Activated T-cell treated with anti-CD3 and anti-CD28 coated beads, Interleukin-2, amount 50 U/mL, for 1 hour (primary cell): ENCODE measurements around the gene CACNA1B.

Experiments used
- DNase-seq: peaks from one replicate; pipeline ENCODE4 v3.0.0-alpha.2; 2020

Gene CACNA1B

DNA sequence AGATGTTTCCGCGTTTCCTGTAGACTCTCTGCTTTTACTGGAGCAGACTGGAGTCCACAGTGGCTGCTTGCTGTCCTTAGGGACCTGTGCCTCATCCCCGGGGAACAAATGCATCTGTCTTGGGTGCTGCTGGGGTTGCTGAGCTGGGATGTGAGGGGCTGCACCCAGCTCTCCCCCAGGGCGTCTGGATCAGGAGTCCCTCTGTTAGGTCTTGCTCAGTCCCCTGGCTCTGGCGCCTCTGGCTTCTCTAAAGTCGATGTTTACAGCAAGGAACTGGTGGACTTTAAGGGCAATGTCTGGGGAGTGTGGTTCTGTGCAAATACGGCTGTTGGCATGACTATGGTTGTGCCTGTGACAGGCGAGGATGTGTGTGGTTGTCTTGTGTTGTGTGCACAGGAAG lies 91.4 kb downstream of the CACNA1B start:
- no peak for DNase-seq

DNA sequence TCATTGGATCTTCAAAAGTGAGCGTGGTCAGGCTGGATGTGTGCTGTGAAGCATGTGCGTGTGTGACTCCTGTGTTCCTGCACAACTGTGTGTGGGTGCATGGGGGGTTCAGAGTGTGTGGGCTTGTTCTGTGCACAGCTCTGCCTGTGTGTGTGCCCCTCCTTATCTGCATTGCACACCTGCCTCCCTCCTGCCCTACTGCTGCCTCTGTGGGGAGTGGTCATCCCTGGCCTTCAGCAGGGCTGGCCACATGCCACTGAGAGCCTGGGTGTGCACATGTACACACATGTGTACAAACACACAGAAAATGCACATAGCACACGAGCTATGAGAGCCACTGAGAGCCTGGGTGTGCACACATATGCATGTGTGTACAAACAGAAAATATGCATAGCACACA lies 92.1 kb downstream of the CACNA1B start:
- no peak for DNase-seq

DNA sequence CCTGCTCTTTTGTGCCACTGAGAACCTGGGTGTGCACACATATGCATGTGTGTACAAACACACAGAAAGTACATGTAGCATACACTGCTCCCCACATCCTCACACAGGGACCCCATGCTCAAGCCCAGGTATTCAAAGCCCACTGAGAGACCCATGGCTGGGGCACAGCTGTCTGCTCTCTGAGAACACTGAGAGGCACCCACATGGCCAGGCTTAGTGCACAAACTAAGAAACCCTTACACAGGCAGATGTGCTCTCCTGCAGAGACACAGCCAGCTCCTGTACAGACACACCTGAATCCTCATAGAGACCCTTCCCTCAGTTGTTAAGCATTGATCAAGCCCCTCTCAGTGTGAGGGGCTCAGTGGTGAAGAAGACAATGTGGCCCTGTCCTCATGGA lies 92.5 kb downstream of the CACNA1B start:
- DNase-seq = no peak

DNA sequence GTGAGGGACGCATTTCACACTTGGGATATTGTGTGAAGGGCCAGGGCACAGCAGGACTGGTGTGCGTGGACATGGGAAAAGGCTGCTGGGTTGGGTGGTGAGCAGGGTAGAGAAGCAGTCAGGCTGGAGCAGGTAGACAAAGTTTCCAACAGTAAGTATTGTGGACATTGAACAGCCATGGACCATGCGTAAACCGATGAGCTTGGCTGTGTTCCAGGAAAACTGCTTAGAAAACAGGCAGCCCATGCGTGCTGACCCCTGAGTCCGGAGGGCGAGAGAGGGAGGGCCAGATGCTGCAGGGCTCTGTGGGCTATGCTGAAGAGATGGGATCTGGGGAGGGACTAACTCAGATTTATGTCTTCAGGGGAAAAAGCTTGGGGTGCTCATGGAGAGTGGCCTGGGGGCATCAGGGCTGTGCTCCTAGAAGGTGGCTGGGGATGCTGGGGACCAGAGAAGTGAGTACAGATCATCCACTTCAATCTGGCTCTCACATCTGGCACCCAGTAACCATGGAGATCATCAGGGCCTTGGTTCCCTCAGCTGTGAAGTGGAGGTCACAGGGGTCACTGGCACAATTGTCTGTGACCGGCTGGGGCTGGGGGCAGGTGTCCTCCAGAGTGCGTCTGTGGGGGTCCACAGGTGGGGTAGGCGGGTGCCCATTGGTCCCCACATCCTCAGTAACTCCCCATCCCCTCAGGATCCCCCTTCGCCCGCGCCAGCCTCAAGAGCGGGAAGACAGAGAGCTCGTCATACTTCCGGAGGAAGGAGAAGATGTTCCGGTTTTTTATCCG lies 93.3 kb downstream of the CACNA1B start:
- no peak for DNase-seq

DNA sequence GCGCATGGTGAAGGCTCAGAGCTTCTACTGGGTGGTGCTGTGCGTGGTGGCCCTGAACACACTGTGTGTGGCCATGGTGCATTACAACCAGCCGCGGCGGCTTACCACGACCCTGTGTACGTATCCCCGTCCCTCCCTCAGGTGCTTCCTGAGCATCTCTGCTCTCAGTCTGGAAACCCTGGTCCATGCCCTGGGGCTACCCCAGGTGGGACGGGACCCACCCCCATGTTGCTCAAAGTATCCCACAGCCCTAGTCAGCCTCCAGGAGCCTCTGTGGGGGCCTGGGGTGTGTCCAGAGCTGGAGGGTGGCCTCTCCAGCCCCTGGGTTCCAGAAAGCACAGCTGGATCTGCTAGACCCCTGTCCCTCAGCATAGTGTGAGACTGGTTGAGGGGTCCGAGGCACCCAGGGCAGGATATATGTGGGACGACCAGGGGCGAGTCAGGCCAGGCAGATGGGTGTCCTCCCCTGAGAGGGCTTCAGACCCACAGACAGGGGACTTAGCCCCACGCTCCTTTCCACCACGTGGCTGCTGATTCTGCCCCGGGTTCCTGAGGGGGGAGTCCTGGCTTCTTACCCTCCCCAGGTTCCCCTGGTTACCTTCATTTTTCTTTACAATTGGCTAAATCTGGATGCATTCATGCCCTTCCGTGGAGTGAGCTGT lies 94.0 kb downstream of the CACNA1B start:
- no peak for DNase-seq

DNA sequence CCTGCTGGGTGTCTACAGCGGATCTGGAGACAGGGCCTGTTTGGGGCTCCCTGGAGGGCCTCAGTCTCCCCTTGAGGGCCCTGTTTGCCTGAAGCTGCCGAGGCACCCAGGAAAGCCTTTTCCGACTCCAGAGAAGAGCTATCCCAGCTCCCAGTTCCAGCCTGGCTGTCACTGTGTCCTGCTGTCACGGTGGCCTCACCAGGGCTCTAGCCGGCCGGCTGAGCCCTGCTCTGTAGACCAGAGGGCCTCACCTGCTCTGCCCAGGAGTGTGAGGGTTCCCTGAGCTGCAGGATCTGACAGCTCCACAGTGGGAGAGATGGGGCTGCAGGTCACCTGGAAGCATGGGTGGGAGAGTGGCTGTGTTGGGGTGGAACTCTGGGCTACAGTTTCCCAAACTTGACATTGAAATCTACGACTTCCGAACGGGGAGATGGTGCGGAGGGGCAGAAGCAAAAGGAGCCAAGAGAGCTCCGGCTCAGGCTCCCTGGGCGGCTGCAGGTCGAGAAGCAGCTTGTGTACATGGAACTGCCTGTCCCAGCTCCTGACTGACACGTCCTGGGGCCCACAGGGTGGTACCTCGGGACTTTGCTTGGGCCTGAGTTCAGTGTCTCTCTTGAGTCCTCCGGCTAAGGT lies 94.9 kb downstream of the CACNA1B start:
- DNase-seq = no peak

DNA sequence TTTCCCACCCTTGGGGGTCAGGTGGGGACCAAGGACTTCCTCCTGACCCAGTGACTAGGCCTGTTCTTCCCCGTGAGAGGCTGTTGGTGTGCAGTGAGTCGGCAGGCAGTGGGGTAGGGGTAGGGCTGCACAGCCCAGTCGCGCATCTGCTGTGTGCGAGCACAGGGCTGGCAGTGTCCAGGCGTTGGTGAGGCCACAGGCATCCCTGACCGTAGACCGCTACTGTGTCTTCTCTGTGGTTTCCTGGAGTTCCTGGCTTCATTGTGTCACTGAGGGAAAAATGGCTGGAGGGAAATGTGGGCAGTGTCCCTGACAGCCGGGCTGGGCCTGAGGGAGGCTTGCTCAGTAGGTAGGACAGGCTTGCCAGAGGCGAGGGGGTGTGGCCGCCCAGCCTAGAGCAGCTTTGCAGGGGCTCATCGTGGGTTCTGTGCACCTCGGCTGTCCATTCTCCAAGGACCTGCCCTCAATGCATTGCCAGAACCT lies 95.4 kb downstream of the CACNA1B start:
- no peak for DNase-seq

DNA sequence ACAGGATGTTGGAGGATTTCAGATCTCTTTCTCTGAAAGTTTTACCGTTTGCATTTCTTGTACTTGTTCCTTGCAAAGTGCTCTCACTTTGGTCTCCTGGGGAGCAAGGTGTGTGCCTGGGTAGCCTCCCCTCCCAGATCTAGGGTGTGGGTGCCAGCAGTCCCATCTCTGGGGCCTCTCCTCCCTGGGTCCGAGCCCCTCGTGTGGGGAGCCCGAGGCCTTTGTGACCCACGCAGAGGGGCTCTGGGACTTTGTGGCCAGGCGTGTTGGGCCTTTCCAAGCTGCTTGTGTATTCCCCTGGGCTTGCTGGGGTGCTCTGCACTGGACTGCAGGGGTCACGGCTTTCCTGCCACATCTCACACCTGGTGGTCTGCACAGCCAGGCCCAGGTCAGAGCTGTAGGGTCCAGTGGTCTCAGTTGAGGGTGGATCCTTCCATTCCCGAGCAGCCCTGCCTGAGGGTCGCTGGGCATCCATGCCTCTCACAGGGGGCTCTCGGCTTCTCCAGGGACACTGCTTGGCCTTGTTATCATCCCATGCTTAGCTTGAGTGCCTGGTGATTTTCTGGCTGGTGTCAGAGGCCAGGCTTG lies 96.3 kb downstream of the CACNA1B start:
- DNase-seq = no peak

DNA sequence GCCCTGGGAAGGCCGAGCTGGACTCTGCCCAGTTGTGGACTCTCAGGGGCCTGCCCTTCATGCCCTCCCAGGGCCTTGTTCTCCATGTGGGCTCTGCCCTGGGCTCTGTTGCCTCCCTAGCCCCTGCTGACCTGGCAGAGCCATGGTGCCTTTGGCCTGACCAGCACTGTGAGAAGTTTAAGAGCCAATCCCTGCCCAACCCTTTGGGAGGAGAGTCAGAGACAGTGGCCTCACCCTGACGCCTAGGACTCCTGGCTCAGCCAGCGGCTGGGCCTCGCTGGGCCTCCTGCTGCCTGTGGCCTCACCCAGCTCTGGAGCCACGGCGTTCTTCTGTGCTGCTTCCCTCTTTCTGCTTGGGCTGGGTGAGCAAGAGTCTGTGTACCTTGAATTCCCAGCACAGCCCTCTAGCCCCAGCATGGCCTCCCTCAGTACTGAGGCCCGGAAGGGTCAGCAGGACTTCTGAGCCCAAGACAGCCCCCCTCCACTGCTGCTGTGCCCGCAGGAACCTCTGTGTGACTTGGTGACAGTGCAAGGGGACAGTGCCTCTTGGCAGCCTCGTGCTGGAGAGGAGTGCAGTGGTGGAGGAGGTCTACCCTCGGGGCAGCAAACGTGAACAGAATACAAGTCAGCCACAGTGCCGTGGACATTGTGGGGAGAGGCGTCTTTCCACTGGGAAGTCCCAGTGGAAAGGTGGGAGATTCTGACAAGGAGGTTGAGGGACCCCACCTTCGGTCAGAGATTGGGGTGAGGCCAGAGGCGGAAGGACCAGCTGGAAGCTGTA lies 97.4 kb downstream of the CACNA1B start:
- DNase-seq = no peak

DNA sequence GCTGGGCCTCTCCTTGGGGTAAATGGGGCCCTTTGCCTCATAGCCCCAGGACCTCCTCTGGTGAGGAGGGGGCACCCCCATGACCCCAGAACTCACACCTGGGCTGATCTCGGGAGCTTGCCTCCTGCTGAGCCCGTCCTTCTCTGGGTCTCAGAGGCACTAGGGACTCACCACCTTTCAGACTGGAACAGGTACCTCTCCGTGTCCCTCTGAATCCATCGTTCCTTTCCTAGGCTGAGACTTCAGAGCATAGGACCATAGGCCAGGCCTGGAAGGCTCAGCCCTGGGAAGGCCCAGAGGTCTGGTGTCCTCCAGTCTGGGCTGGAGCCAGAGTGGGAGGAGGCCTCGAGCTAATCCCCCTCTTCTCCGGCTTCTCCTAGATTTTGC lies 97.9 kb downstream of the CACNA1B start:
- no peak for DNase-seq

DNA sequence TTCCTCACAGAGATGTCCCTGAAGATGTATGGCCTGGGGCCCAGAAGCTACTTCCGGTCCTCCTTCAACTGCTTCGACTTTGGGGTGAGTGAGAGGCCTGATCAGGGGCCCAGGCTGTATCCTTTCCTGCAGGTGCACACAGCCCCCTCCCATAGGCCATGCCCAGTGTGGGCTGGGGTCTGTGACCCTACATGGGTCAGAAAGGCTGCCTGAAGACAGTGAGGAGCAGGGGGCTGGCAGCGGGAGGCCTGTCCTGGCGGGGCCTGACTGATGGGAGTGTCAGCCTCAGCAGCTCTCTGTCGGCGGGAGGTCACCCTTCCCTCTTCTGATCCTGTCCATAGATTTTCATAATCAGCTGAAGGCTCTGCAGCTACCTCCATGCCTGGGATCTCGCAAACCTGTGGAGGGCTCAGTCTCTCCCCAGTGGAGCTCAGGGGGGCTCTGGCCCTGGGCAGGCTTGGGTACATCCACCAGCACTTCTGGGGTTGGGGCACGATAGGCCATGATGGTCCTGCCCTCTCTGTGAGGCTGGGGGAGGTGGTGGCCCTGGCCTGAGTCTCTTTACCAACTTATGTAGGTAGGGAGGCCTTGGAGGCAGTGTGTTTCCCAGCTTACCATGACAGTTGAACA lies 98.5 kb downstream of the CACNA1B start:
- DNase-seq = no peak

DNA sequence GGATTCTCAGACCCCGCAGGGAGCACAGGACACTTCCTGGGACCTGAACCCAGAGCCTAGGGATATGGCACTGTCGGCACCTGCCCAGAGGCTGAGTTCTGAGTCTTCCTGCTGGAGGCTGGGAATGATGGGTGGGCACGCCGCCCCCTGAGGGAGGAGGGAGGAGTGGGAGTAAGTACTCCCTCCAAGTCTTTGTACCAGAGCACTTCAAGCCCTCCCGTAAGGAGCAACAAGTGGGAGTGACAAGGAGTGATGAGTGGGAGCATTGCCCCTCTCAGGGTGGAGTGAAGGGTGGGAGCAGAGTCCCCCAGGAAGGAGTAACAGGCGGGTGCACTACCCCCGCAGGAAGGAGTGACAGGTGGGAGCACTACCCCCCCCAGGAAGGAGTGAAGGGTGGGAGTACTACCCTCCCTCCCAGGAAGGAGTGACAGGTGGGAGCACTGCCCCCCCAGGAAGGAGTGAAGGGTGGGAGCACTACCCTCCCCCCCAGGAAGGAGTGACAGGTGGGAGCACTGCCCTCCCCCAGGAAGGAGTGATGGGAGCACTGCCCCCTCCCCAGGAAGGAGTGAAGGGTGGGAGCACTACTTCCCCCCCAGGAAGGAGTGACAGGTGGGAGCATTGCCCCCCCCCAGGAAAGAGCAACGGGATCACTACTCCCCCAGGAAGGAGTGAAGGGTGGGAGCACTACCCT lies 100.1 kb downstream of the CACNA1B start:
- DNase-seq = no peak

DNA sequence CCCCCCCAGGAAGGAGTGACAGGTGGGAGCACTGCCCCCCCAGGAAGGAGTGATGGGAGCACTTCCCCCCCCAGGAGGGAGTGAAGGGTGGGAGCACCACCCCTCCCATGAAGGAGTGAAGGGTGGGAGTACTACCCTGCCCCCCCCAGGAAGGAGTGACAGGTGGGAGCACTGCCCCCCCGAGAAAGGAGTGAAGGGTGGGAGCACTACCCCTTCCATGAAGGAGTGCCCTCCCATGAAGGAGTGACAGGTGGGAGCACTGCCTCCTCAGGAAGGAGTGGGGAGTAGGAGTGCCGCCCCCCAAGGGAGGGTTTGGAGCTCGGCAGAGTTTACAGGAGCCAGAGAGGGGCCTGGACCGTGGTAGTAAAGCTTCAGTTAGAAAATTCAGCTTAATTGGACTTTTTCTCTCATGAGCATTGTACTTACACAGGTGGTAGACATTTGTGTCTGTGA lies 100.7 kb downstream of the CACNA1B start:
- DNase-seq = no peak

DNA sequence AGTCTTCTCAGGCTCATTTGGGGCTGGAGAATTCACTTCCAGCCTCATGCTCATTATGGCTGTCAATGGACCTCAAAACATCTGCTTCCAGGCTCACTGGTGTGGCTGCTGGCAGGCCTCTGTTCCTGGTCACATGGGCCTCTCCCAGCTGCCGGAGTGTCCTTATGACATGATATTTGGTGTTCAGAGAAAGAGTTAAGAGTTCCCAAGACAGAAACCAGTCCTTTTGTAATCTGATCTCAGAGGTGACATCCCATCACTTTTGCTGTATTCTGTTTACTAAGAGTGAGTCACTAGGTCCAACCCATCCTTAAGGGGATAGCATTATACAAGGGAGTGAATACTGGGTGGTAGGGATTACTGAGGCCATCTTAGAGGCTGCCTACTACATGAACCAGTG lies 104.6 kb downstream of the CACNA1B start:
- no peak for DNase-seq

DNA sequence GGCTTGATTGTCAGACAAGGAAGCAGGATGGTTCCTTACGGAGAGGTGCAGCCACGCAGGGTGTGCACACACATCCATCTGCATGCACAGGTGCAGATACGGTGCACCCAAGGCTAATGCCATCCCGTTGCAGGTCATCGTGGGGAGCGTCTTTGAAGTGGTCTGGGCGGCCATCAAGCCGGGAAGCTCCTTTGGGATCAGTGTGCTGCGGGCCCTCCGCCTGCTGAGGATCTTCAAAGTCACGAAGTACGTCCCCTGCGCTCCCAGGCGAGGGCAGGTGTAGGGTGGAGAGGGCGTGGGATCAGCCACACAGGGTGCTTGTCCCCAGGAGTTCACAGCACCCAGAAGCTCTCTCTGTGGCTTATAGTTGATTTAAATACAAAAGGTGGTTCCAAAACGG lies 106.4 kb downstream of the CACNA1B start:
- no peak for DNase-seq

DNA sequence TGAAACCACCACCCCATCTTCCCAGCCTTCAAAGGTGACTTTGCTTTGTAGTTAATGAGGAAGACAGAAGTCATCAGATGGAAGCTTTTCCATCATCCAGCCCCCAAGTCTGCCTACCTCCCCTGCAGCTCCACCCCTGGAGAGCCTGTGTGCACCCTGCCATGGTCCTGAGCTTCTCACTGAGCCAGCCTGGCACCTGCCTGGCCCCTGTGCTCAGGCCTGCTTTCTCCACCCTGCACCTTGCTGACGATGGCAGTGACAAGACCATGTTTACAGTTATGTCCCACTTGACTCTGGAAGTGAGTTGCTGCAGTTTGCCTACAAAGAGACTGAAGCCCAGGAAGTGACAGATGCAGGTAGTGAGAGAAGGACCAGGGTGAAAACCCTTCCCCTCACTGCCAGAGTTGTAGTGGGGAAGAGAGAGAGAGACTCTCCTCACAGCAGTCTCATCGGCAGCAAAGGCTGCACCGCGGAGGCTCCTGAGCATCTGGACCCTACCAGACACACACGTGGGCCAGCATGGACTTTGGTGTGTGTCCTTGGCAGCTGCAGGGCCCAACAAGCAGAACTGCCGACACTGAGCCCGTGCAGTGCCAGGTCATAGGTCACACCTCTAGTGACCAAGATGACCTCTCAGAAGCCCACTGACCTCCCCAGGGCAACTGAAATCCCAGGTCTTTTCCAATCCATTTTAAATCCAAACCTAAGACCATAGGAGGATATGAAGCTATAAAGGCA lies 107.1 kb downstream of the CACNA1B start:
- DNase-seq = no peak

DNA sequence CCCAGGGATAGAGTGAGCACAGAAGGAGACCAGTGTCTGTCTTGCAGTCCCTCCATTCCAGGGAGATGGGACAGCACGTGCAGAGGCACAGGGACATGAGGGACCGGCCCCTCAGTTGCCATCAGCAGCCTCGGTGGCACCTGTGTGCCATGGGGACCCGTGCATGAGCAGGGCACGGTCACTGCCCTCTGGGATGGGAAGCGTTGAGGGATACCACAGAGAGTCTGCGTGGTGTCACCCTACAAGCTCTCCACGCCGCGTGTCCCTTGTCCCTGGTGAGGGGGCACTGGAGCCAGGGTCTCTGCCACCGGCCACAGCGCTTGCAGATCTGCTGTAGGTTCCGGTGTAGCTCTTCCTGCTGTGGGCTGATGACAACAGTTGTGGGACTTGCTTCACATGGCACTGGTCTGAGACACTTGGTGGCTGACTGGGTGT lies 108.1 kb downstream of the CACNA1B start:
- no peak for DNase-seq

DNA sequence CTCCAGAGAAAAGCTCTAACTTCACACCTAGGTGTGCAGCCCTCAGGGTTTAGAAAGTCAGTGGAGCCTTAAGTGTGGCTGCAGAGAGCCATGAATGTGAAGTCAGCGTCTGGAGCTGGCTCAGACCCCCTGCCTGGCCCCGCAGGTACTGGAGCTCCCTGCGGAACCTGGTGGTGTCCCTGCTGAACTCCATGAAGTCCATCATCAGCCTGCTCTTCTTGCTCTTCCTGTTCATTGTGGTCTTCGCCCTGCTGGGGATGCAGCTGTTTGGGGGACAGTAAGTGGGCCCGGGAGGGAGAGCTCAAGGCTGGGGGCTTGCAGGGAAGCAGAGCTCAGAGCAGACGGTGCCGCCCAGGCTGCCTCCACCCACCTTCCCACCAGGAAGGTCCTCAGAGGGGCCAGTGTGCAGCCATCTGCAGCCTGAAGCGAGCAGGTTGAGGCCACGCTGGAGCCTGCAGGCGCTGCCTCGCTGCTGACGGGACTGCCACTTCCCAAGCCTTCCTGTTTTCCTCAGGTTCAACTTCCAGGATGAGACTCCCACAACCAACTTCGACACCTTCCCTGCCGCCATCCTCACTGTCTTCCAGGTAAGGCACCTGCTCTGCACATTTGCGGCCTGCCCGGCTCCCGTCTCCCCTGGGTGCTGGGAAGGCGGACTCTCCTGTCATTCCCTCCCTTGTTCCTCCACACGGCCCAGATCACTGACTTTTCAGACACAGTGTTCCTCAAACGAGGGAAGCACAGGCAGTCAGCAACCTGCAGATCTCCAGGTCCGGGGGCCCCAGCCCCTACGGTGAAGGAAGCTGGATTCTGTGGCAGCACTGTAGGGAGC lies 108.9 kb downstream of the CACNA1B start:
- DNase-seq = no peak

DNA sequence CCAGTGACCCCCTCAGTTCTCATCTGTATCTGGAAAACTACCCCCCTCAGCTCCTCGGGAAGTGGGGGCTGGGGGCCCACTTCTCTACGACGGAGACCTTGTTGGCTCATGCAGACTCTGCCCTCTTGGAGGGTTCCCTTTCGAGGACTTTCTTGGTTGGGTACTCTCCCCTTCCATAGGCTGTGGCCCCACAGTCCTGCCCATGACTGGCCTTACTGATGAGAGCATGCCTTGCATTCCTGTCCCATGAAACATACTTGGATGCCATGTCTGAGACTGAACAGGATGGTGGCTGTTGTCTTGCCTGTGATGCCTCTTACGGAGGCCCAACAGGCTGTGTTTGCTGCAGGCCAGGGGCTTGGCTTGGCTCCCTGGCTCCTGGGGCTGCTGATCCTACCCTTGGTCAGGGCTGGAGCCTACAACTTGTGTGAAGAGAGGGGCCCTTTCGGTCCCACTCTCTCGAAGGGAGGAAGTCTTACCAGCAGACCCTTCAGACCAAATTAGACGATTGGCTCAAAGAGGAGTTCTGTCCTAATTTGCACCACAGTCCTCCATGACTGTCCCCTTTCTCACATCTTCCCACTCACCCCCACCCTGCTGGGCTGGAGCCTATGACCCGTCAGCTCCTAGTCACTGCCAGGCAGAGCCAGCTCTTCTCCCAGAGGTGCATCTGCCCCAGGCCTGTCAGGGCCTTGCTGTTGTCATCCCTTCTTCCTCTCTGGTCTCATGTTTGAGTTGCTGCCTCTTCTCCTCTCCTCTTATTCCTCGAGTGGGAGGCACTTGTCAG lies 109.9 kb downstream of the CACNA1B start:
- DNase-seq = no peak
